MCF 10A (cell line): ENCODE results near the gene TCF19. TPM values are rescaled to one million over a fixed set of nuclear protein-coding genes. Genes with fewer than 3 reads are reported as not detected.

ENCODE experiments used
- BruUV-seq: library from RNA; stranded (reverse); fragments of 400-500 nt; replicated peaks from 2 replicates; lab custom pipeline; 2021; lab: Mats Ljungman, UMichigan
- CTCF ChIA-PET: fragments of 300-600 bp; sonication (Branson Sonifier 250); formaldehyde crosslinking; extraction: SDS; loops from one replicate; lab custom pipeline; 2021; ENCODE audit warnings: antibody characterized with exemption, inconsistent platforms; lab: Yijun Ruan, JAX
- POLR2A ChIA-PET: fragments of 300-600, 350-650 bp; sonication (Branson Sonifier 250); formaldehyde crosslinking; extraction: SDS; loops from one replicate; lab custom pipeline; 2020; ENCODE audit warnings: antibody characterized with exemption, inconsistent platforms; lab: Yijun Ruan, JAX
- DNase-seq: peaks from one replicate; pipeline ENCODE4 v3.0.0-alpha.2; 2018; ENCODE audit not compliant: unreplicated experiment
- H3K27ac Mint-ChIP-seq: one replicate; pipeline ENCODE4 v1.8.0; 2022; ENCODE audit warnings: mild to moderate bottlenecking, low read depth, mixed read lengths; ENCODE audit not compliant: unreplicated experiment
- H3K27me3 Mint-ChIP-seq: one replicate; pipeline ENCODE4 v1.8.0; 2022; ENCODE audit warnings: mixed read lengths; ENCODE audit not compliant: insufficient read depth, unreplicated experiment
- H3K36me3 Mint-ChIP-seq: one replicate; pipeline ENCODE4 v1.8.0; 2022; ENCODE audit warnings: mild to moderate bottlenecking, moderate library complexity, mixed read lengths; ENCODE audit not compliant: insufficient read depth, unreplicated experiment
- H3K4me1 Mint-ChIP-seq: one replicate; pipeline ENCODE4 v1.8.0; 2022; ENCODE audit warnings: mixed read lengths; ENCODE audit not compliant: insufficient read depth, unreplicated experiment
- H3K4me3 Mint-ChIP-seq: one replicate; pipeline ENCODE4 v1.8.0; 2022; ENCODE audit warnings: mild to moderate bottlenecking, moderate library complexity, mixed read lengths; ENCODE audit not compliant: unreplicated experiment
- H3K9me3 Mint-ChIP-seq: one replicate; pipeline ENCODE4 v1.8.0; 2022; ENCODE audit warnings: mixed read lengths; ENCODE audit not compliant: unreplicated experiment
- CTCF ChIP-seq: fragments of 200-600 bp; IDR thresholded peaks from one replicate; pipeline ENCODE4 v1.8.0; 2022; ENCODE audit warnings: antibody characterized with exemption, mild to moderate bottlenecking; ENCODE audit not compliant: unreplicated experiment
- intact Hi-C: fragments of 100-400 bp; cut with micrococcal nuclease; formaldehyde crosslinking; loops from 2 replicates; pipeline ENCODE4 v1.14.1; 2022
- total RNA-seq: library from RNA; stranded (reverse); gene quantifications from 2 replicates; pipeline ENCODE4 v1.2.3, GENCODE V29; 2022

TCF19 gene
- total RNA-seq, 1 experiment from 2014 or later: 6.5 TPM

- H3K36me3 Mint-ChIP-seq: peaks cover 10% of the 10 kb centered on the region
- CTCF ChIA-PET: interaction anchor here (1.0 kb wide), 1 partner anchor 13 kb away, joined by 3 read pairs; no protein-coding TSS in a partner anchor
- POLR2A ChIA-PET: no interaction called here
Observed at GRCh38 chr6:31149827-31150447, 8.5 kb upstream of the TCF19 start.

GRCh38 chr6:31152781-31153180, 5.6 kb upstream of the TCF19 start:
- POLR2A ChIA-PET: interaction anchor here (1.0 kb wide), 1 partner anchor 9 kb away, joined by 3 read pairs; no protein-coding TSS in a partner anchor
- intact Hi-C loops: no loop called here
- CTCF ChIA-PET: interaction anchor here (0.7 to 1.1 kb wide), 3 partner anchors 24 to 214 kb away, joined by 3 to 4 read pairs (median 3); no protein-coding TSS in a partner anchor

More at GRCh38 chr6:31149827-31150447, 8.5 kb upstream of the TCF19 start:
- Mint-ChIP-seq H3K27me3 (no peaks in the 10 kb centered on the region), H3K4me1 (no peaks in the 10 kb centered on the region), H3K27ac (no peak overlapping the region), H3K4me3 (no peak overlapping the region), H3K9me3 (no peaks in the 10 kb centered on the region)
- DNase-seq: no peak
- no peak for TF ChIP-seq CTCF
- BruUV-seq: no TSS peak
- intact Hi-C loops: no loop called here

GRCh38 chr6:31154436-31154835, 4.0 kb upstream of the TCF19 start:
- CTCF ChIA-PET: no interaction called here
- H3K27ac Mint-ChIP-seq: no peak overlapping the region
- BruUV-seq: no TSS peak
- no peak for TF ChIP-seq CTCF
- H3K4me1 Mint-ChIP-seq: peaks cover 16% of the 10 kb centered on the region
- H3K27me3 Mint-ChIP-seq: no peaks in the 10 kb centered on the region
- intact Hi-C loops: no loop called here
- H3K4me3 Mint-ChIP-seq: no peak overlapping the region
- POLR2A ChIA-PET: no interaction called here
- peaks cover 15% of the 10 kb centered on the region for H3K36me3 Mint-ChIP-seq
- H3K9me3 Mint-ChIP-seq: no peaks in the 10 kb centered on the region
- no peak for DNase-seq

More at GRCh38 chr6:31152781-31153180, 5.6 kb upstream of the TCF19 start:
- Mint-ChIP-seq H3K9me3 (no peaks in the 10 kb centered on the region), H3K27me3 (no peaks in the 10 kb centered on the region), H3K4me1 (peaks cover 4% of the 10 kb centered on the region), H3K4me3 (no peak overlapping the region), H3K36me3 (peaks cover 8% of the 10 kb centered on the region), H3K27ac (no peak overlapping the region)
- TF ChIP-seq CTCF: no peak
- DNase-seq: no peak
- BruUV-seq: no TSS peak

- H3K27me3 Mint-ChIP-seq: no peaks in the 10 kb centered on the region
- H3K4me3 Mint-ChIP-seq: peak overlapping the region; percentile 35
- intact Hi-C loops: no loop called here
- no peaks in the 10 kb centered on the region for H3K9me3 Mint-ChIP-seq
- no peak for TF ChIP-seq CTCF
- no TSS peak for BruUV-seq
- H3K27ac Mint-ChIP-seq: no peak overlapping the region
- ChIA-PET CTCF (interaction anchor here (2.5 kb wide), 1 partner anchor 18 kb away, joined by 14 read pairs; the partner anchor contains the start of gene PSORS1C2), POLR2A (interaction anchor here (0.9 to 1.6 kb wide), 2 partner anchors 10 to 41 kb away, joined by 4 to 5 read pairs; no protein-coding TSS in a partner anchor)
- H3K36me3 Mint-ChIP-seq: peaks cover 15% of the 10 kb centered on the region
- no peak for DNase-seq
- H3K4me1 Mint-ChIP-seq: peaks cover 22% of the 10 kb centered on the region
Observed at GRCh38 chr6:31156641-31157040, 1.7 kb upstream of the TCF19 start.
